Aorta (tissue), 5 donors: ENCODE data around the gene EMID1. TPM values are rescaled to one million over a fixed set of nuclear protein-coding genes. Genes with fewer than 3 reads are reported as not detected.

ENCODE experiments used
- ATAC-seq: fragments of 200-7000 bp; cut with Tn5 transposase; one replicate; pipeline ENCODE4 v1.9.1; 2022; ENCODE audit warnings: moderate library complexity; ENCODE audit not compliant: low FRiP score
- DNase-seq, 2 donors: peaks; one replicate each; pipeline ENCODE4 v3.0.0-alpha.2; 2020
- H3K27ac ChIP-seq, 2 donors: one replicate each; pipeline ENCODE4 v1.5.1; 2013; ENCODE audit warnings: low read length in 2 of 2, mild to moderate bottlenecking in 2 of 2, moderate library complexity in 2 of 2, control low read depth in 1 of 2, inconsistent platforms in 1 of 2, low read depth in 1 of 2
- H3K27me3 ChIP-seq, 2 donors: one replicate each; pipeline ENCODE4 v1.6.1; 2013; ENCODE audit warnings: control low read depth in 1 of 2, low read length in 1 of 2, mild to moderate bottlenecking in 1 of 2, moderate library complexity in 1 of 2; ENCODE audit not compliant: insufficient read depth in 2 of 2, control insufficient read depth in 1 of 2
- H3K36me3 ChIP-seq, 2 donors: one replicate each; pipeline ENCODE4 v1.6.1; 2013; ENCODE audit warnings: control low read depth in 1 of 2, low read length in 1 of 2, mild to moderate bottlenecking in 1 of 2; ENCODE audit not compliant: insufficient read depth in 2 of 2, control insufficient read depth in 1 of 2
- H3K4me1 ChIP-seq, 2 donors: one replicate each; pipeline ENCODE4 v1.6.1; 2013; ENCODE audit warnings: low read length in 2 of 2, control low read depth in 1 of 2, mild to moderate bottlenecking in 1 of 2, moderate library complexity in 1 of 2; ENCODE audit not compliant: insufficient read depth in 2 of 2, control insufficient read depth in 1 of 2
- H3K4me3 ChIP-seq, 2 donors: one replicate each; pipeline ENCODE4 v1.5.1; 2013; ENCODE audit warnings: low read length in 2 of 2, control low read depth in 1 of 2, mild to moderate bottlenecking in 1 of 2
- H3K9me3 ChIP-seq: one replicate; pipeline ENCODE4 v1.6.1; 2013; ENCODE audit warnings: mild to moderate bottlenecking, low read length; ENCODE audit not compliant: control insufficient read depth
- WGBS, 2 donors: extraction: QIAGEN DNeasy Blood & Tissue Kit; methylation state at CpG; one replicate each; pipeline ENCODE4 v1.1.7; 2013; 5-methylcytosine and 5-hydroxymethylcytosine counted together
- intact Hi-C, 2 donors: fragments of 100-400 bp; cut with DNase I; formaldehyde crosslinking; loops; one replicate each; pipeline versions ENCODE4 v1.14.2 to v1.15.0; 2022
- polyA plus RNA-seq, 2 donors: library from polyadenylated mRNA; stranded (reverse); fragments of 200-250 nt; gene quantifications; one replicate each; pipeline ENCODE4 v1.2.3, GENCODE V29; 2013
- total RNA-seq, 2 donors: library from RNA; stranded (reverse); fragmentation: NEBNext Ultra II Directional; extraction: Animal tissue kit (Norgen Biotek cat#: 25700); gene quantifications; one replicate each; pipeline ENCODE4 v1.2.1, GENCODE V29; 2021
- donor health status: healthy with polysubstance abuse.
- donor health status: Bipolar disorder and iron deficiency.
- donor health status: DM: no; HTN: no; CAD: no.
- donor health status: DM: no; HTN: no; CAD: no.
- donor health status: DM: yes; HTN: yes; CAD: no.

The EMID1 gene
- total and polyA plus RNA-seq, 4 donors, result 0.13 to 7.0 (median 0.95) TPM

DNA sequence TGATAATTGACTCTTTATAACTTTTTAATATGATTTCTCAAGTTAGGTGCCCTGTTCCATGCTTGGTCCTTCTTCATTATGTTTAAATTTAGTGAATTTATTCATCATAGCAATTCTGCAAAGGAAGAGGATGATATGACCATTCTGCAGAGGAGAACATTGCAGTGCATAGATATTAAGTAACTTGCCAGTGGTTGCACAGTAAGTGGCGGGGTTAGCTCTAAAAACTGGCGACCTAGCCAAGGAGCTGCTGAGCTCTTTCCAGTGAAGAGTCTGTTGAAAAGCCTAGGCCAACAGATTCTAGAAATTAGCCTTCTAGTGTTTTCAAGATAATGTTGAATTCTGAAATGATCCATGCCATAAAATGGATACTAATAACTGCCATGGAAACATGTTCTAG lies 66.9 kb downstream of the EMID1 start:
- peaks cover 0 to 4% of the 10 kb centered on the region in 2 donors for H3K36me3 ChIP-seq
- WGBS, 2 donors, result 37 to 60% methylated on average over 2 of the region's 2 CpGs
- intact Hi-C loops, result no loop called here
- H3K27ac ChIP-seq, result no peak overlapping the region
- peaks cover 1 to 5% of the 10 kb centered on the region in 2 donors for H3K4me1 ChIP-seq
- no peak overlapping the region for H3K4me3 ChIP-seq
- no peaks in the 10 kb centered on the region for H3K9me3 ChIP-seq
- ATAC-seq, result no peak
- H3K27me3 ChIP-seq, result no peaks in the 10 kb centered on the region
- no peak for DNase-seq

DNA sequence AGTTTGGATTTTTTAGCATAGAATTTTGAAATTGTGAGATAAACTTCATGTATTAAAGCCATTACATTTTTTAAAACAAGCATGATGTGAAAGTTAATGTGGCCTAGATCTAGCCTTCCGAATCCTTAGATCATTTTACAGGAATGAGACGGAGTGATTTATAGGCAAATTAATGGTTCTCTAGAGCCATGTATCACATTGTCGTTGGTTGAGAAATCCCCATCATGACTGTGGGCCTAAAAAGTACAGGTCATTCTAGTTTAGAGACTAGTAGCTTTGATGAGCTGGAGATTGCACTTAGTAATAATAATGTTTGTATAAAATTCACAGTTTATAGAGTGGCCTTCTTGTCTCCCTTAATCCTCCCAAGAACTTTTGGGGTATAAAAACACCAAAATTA lies 69.5 kb downstream of the EMID1 start:
- Histone ChIP-seq H3K36me3 (peaks cover 3 to 8% of the 10 kb centered on the region in 2 donors), H3K27me3 (no peaks in the 10 kb centered on the region), H3K4me3 (no peak overlapping the region), H3K9me3 (no peaks in the 10 kb centered on the region), H3K4me1 (peaks cover 1 to 5% of the 10 kb centered on the region in 2 donors), H3K27ac (no peak overlapping the region)
- no peak for DNase-seq
- no peak for ATAC-seq
- WGBS, 2 donors, result 51 to 59% methylated on average over 3 of the region's 3 CpGs
- intact Hi-C loops, result no loop called here

DNA sequence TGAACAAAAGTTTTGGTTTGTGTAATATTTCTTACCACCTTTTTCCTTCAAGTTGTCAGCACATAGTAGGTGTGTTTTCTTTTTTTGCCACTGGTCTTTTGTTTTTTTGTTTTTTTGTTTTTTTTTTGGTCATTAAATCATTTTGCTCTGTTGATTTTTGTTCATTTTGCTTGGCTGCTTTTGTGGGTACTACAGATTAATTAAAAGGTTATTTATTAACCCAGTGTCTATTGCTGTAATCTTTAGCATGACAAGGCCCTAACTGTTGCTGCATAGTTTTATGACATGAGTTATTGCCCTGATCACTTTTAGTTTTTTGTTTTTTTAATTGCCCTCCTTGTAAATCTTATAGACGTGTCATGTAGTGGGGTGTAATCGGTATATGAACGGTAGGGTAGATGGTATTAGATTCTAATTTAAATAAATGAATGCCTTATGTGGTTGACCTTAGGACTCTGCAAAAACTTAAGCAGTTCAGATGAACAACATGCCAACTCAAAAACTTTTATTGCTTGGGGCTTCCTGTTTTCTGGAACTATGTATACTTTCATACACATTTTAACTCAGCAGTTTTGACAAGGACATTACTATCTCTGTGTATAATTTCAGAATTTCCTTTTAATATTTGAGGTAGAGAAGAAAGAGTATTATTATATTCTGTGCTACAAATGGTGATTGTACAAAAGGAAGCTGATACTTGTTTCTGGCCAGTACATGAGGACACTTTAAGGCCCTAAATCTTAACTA lies 70.3 kb downstream of the EMID1 start:
- Histone ChIP-seq H3K4me1 (peaks cover 0 to 5% of the 10 kb centered on the region in 2 donors), H3K27ac (no peak overlapping the region), H3K4me3 (no peak overlapping the region), H3K9me3 (no peaks in the 10 kb centered on the region), H3K36me3 (peaks cover 3 to 8% of the 10 kb centered on the region in 2 donors), H3K27me3 (no peaks in the 10 kb centered on the region)
- intact Hi-C loops, result no loop called here
- DNase-seq (no peak), ATAC-seq (no peak)
- 67 to 73% methylated on average over 3 of the region's 3 CpGs for WGBS, 2 donors

DNA sequence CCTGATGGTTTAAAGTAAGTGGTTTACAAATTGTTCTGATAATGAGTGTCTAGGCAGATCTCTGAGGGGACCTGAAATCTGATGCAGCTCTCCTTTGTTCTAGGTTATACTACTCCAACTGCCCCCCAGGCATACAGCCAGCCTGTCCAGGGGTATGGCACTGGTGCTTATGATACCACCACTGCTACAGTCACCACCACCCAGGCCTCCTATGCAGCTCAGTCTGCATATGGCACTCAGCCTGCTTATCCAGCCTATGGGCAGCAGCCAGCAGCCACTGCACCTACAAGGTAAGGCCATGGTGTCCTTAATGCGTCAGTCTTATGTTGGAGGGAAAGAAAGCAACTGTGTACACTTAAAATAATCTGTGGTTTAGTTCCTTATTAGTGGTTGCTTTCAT lies 72.2 kb downstream of the EMID1 start:
- H3K9me3 ChIP-seq, result no peaks in the 10 kb centered on the region
- intact Hi-C loops, result no loop called here
- ATAC-seq (no peak), DNase-seq (no peak)
- no peak overlapping the region for H3K27ac ChIP-seq
- no peaks in the 10 kb centered on the region for H3K27me3 ChIP-seq
- H3K4me3 ChIP-seq, result no peak overlapping the region
- H3K36me3 ChIP-seq, result peaks cover 7 to 8% of the 10 kb centered on the region in 2 donors
- peaks cover 0 to 3% of the 10 kb centered on the region in 2 donors for H3K4me1 ChIP-seq
- WGBS, 2 donors, result 96 to 97% methylated on average over 1 of the region's 1 CpG

DNA sequence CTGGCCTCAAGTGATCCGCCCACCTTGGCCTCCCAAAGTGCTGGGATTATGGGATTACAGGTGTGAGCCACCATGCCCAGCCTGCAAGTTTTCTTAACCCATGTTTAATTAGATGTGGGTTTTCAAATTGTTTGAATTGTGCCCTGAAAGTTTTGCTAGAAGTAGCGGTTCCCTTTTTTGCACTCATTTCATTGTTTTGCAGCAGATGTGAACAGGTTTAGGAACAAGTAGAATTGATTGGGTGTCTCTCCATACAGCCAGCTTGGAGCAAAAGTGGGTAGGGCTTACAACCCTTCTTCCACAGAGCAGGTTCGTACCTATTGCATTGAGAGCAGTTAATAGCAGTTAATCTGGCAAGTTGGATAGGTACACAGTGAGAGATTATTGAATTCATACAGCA lies 78.5 kb downstream of the EMID1 start:
- H3K27ac ChIP-seq, result no peak overlapping the region
- 90% methylated on average over 3 of the region's 3 CpGs for WGBS, 2 donors
- no peak overlapping the region for H3K4me3 ChIP-seq
- no peaks in the 10 kb centered on the region for H3K4me1 ChIP-seq
- H3K27me3 ChIP-seq, result no peaks in the 10 kb centered on the region
- DNase-seq, result no peak
- ATAC-seq, result no peak
- peaks cover 7 to 10% of the 10 kb centered on the region in 2 donors for H3K36me3 ChIP-seq
- intact Hi-C loops, result no loop called here
- no peaks in the 10 kb centered on the region for H3K9me3 ChIP-seq

DNA sequence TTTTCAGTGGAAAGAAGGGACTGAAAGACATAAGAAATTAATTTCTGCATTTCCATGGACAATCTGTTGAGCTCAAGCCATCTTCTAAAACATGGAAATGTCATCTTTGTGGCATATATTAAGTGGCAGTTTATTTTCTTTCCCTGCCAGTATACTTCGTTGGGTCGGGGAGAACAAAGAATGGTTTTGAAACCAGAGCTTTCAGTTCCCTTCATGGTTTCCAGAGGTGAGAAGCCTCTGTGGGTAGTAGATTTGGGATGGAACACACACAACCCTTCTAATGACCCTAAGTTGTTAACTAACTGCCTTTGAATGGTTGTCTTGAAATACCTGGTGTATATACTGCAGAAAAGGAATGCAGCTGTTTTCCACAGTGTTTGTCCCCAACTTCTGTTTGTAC lies 83.1 kb downstream of the EMID1 start:
- 31 to 45% methylated on average over 2 of the region's 2 CpGs for WGBS, 2 donors
- Histone ChIP-seq H3K4me1 (no peaks in the 10 kb centered on the region), H3K9me3 (no peaks in the 10 kb centered on the region), H3K36me3 (peaks cover 5 to 14% of the 10 kb centered on the region in 2 donors), H3K4me3 (no peak overlapping the region), H3K27me3 (no peaks in the 10 kb centered on the region), H3K27ac (no peak overlapping the region)
- DNase-seq (no peak), ATAC-seq (no peak)
- intact Hi-C loops, result no loop called here

DNA sequence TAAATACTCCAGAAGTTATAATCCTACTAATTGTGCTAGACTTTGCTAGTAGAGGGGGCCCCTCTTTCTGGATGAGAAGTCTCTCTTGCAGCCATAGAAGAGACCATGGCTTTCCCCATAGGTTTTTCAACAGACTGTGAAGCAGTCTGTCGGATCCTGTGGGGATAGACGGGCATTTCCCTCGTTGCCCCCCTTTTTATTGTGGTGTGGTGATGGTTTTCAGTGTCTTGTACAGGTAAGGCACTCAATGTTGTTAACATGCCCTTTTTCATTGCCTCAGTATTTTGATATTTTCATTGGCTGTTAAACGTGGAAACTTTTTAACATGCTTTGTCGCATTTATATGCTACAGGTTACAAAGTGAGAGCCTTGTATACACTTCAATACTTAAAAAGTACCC lies 84.4 kb downstream of the EMID1 start:
- no peak for DNase-seq
- no peak for ATAC-seq
- no peak overlapping the region for H3K27ac ChIP-seq
- no peak overlapping the region for H3K4me3 ChIP-seq
- H3K36me3 ChIP-seq, result peaks cover 5 to 11% of the 10 kb centered on the region in 2 donors
- WGBS, 2 donors, result 46 to 50% methylated on average over 5 of the region's 5 CpGs
- H3K9me3 ChIP-seq, result no peaks in the 10 kb centered on the region
- no peaks in the 10 kb centered on the region for H3K27me3 ChIP-seq
- intact Hi-C loops, result no loop called here
- no peaks in the 10 kb centered on the region for H3K4me1 ChIP-seq

DNA sequence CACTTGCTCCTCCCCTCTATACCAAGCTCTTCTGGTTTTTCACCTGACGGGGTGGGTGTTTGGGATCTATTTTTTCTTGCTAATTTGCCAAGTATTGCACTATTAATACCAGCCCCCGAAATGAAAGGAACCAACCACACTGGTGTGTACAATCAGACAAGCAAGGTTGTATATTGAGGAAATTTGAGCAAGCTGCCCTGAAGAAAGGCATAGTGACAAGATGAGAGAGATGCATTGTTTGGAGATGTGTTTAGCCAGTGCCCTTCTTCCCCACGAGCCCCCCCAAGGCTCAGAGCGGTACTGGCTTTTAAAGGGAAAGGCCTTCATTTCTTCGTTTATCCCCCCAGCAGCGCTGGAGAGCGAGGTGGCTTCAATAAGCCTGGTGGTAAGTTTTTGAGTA lies 85.5 kb downstream of the EMID1 start:
- WGBS, 2 donors, result 63 to 68% methylated on average over 7 of the region's 7 CpGs
- H3K27ac ChIP-seq, result no peak overlapping the region
- H3K9me3 ChIP-seq, result no peaks in the 10 kb centered on the region
- DNase-seq, result no peak
- H3K4me1 ChIP-seq, result no peaks in the 10 kb centered on the region
- H3K36me3 ChIP-seq, result peaks cover 9 to 11% of the 10 kb centered on the region in 2 donors
- intact Hi-C loops, result no loop called here
- H3K4me3 ChIP-seq, result no peak overlapping the region
- no peaks in the 10 kb centered on the region for H3K27me3 ChIP-seq
- no peak for ATAC-seq

DNA sequence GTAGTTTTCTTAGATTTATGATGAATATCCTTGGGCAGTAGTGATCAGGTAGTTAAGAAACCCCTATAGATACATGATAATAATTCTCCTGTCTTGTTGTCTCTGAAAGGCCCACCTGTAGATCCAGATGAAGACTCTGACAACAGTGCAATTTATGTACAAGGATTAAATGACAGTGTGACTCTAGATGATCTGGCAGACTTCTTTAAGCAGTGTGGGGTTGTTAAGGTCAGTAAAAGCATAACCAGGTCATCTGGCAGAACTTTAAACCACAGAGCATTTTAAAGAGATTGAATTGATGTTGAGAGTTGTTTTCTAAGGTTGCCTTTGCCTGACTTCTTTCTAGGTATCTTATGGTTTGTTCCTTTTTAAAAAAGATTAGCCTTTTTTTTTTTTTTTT lies 86.7 kb downstream of the EMID1 start:
- intact Hi-C loops, result no loop called here
- Histone ChIP-seq H3K36me3 (peaks cover 13 to 14% of the 10 kb centered on the region in 2 donors), H3K9me3 (no peaks in the 10 kb centered on the region), H3K4me3 (no peak overlapping the region), H3K27me3 (no peaks in the 10 kb centered on the region), H3K27ac (no peak overlapping the region), H3K4me1 (no peaks in the 10 kb centered on the region)
- DNase-seq (no peak), ATAC-seq (no peak)
